Endothelial cell of umbilical vein (primary cell): Measurements from ENCODE around the gene PLCD4. TPM values are rescaled to one million over a fixed set of nuclear protein-coding genes. Genes with fewer than 3 reads are reported as not detected.

ENCODE experiments used
- BruUV-seq: library from RNA; stranded (reverse); fragments of 400-500 nt; replicated peaks from 2 replicates; lab custom pipeline; 2021; lab: Mats Ljungman, UMichigan
- CTCF ChIA-PET: fragments of 300-600, 350-600 bp; sonication (Branson Sonifier 250); formaldehyde crosslinking; loops from one replicate; lab custom pipeline; 2021; ENCODE audit warnings: antibody characterized with exemption, inconsistent platforms; lab: Charles Lee
- POLR2A ChIA-PET: fragments of 300-600, 350-600 bp; sonication (Branson Sonifier 250); formaldehyde crosslinking; loops from one replicate; lab custom pipeline; 2021; ENCODE audit warnings: antibody characterized with exemption, inconsistent platforms; lab: Charles Lee
- DNase-seq: peaks from one replicate; pipeline ENCODE4 v3.0.0-alpha.2; 2011; ENCODE audit warnings: low read depth, low spot score
- FAIRE-seq: peaks from 2 replicates; lab custom pipeline; 2011; peaks lifted over from hg19 to GRCh38; lab: Jason Lieb, UNC
- H2AFZ ChIP-seq: 2 replicates; pipeline ENCODE4 v1.6.0; 2012; ENCODE audit warnings: low read depth, low read length, control low read depth, inconsistent platforms
- H3K27ac ChIP-seq: 2 replicates; pipeline ENCODE4 v1.5.1; 2011; ENCODE audit warnings: low read depth, mild to moderate bottlenecking, control low read depth, low read length, moderate library complexity; ENCODE audit not compliant: insufficient read depth
- H3K27me3 ChIP-seq, 2 experiments: 2 replicates each; pipeline versions ENCODE4 v1.6.0 to v1.6.1; 2011; ENCODE audit warnings: low read length in 2 of 2, mixed read lengths in 1 of 2; ENCODE audit not compliant: control insufficient read depth in 2 of 2, insufficient read depth in 2 of 2
- H3K36me3 ChIP-seq, 2 experiments: 2 replicates in 1 of 2; 3 replicates in 1 of 2; pipeline ENCODE4 v1.5.1; 2011; ENCODE audit warnings: low read length in 2 of 2, mild to moderate bottlenecking in 1 of 2, moderate library complexity in 1 of 2; ENCODE audit not compliant: control insufficient read depth in 2 of 2, insufficient read depth in 2 of 2; ENCODE audit errors: extremely low read depth in 1 of 2
- H3K4me1 ChIP-seq: 3 replicates; pipeline ENCODE4 v1.5.1; 2011; ENCODE audit warnings: mild to moderate bottlenecking, low read length; ENCODE audit not compliant: control insufficient read depth, insufficient read depth; ENCODE audit errors: extremely low read depth
- H3K4me2 ChIP-seq: 2 replicates; pipeline ENCODE4 v1.6.1; 2011; ENCODE audit warnings: low read length, control low read depth, mixed read lengths; ENCODE audit not compliant: insufficient read depth
- H3K4me3 ChIP-seq, 3 experiments: fragments of 200-600 bp in 1 of 3; sonication (generic), shearing (Covaris generic) in 1 of 3; replicated peaks in 1 of 3; 2 replicates each; pipeline ENCODE4 v1.5.1; 2011 to 2016; ENCODE audit warnings: control low read depth in 3 of 3, low read length in 3 of 3, mild to moderate bottlenecking in 2 of 3, inconsistent platforms in 1 of 3, low read depth in 1 of 3, moderate library complexity in 1 of 3; ENCODE audit not compliant: insufficient read depth in 1 of 3
- H3K79me2 ChIP-seq: 2 replicates; pipeline ENCODE4 v1.6.0; 2012; ENCODE audit warnings: low read length, inconsistent platforms; ENCODE audit not compliant: control insufficient read depth, insufficient read depth
- H3K9ac ChIP-seq: replicated peaks from 2 replicates; pipeline ENCODE3; 2011; ENCODE audit warnings: low read length, control low read depth; ENCODE audit not compliant: insufficient read depth; ENCODE audit errors: extremely low read depth
- H3K9me1 ChIP-seq: replicated peaks from 3 replicates; pipeline ENCODE4 v1.6.0; 2011; ENCODE audit warnings: mild to moderate bottlenecking, low read length; ENCODE audit not compliant: control insufficient read depth, insufficient read depth; ENCODE audit errors: extremely low read depth
- H3K9me3 ChIP-seq: replicated peaks from 2 replicates; pipeline ENCODE4 v1.5.1; 2012; ENCODE audit warnings: low read length, inconsistent platforms; ENCODE audit not compliant: control insufficient read depth, insufficient read depth
- H4K20me1 ChIP-seq: replicated peaks from 2 replicates; pipeline ENCODE3; 2011; ENCODE audit warnings: mild to moderate bottlenecking, low read length; ENCODE audit not compliant: control insufficient read depth, insufficient read depth; ENCODE audit errors: extremely low read depth
- EZH2 ChIP-seq: IDR thresholded peaks from 2 replicates; pipeline ENCODE4 v1.6.1; 2012; ENCODE audit warnings: borderline replicate concordance, low read depth, mild to moderate bottlenecking, moderate library complexity, low read length, inconsistent platforms; ENCODE audit not compliant: severe bottlenecking
- FOS ChIP-seq: IDR thresholded peaks from 2 replicates; pipeline ENCODE4 v1.6.1; 2011; ENCODE audit warnings: mild to moderate bottlenecking, low read length, moderate library complexity, borderline replicate concordance; ENCODE audit not compliant: insufficient read depth
- GATA2 ChIP-seq: IDR thresholded peaks from 2 replicates; pipeline ENCODE4 v1.7.0; 2011; ENCODE audit warnings: low read depth, mild to moderate bottlenecking, moderate library complexity, mixed read lengths, low read length; ENCODE audit not compliant: insufficient read length, insufficient read depth
- JUN ChIP-seq: IDR thresholded peaks from 2 replicates; pipeline ENCODE4 v1.6.1; 2011; ENCODE audit warnings: borderline replicate concordance, low read depth; ENCODE audit not compliant: insufficient read length, insufficient read depth
- MAX ChIP-seq: IDR thresholded peaks from 2 replicates; pipeline ENCODE4 v1.6.1; 2011; ENCODE audit not compliant: insufficient read depth, insufficient read length
- MYC ChIP-seq: IDR thresholded peaks from one replicate; pipeline ENCODE4 v1.6.1; 2011; ENCODE audit warnings: mild to moderate bottlenecking, low read depth, low read length
- POLR2A ChIP-seq: IDR thresholded peaks from 2 replicates; pipeline ENCODE4 v1.6.1; 2012; ENCODE audit warnings: low read depth, mild to moderate bottlenecking, control low read depth, low read length
- POLR2AphosphoS5 ChIP-seq: IDR thresholded peaks from 2 replicates; pipeline ENCODE4 v1.6.1; 2012; ENCODE audit warnings: low read depth, mild to moderate bottlenecking, control low read depth, low read length, moderate library complexity; ENCODE audit not compliant: insufficient read depth
- dilution Hi-C: fragments of 300-500 bp; cut with MboI; formaldehyde crosslinking; loops from one replicate; pipeline ENCODE4 v1.15.0; 2019; ENCODE audit warnings: low sequenced_read_pairs; ENCODE audit not compliant: extremely low pct_ligation_motif_present
- intact Hi-C: fragments of 100-400 bp; cut with micrococcal nuclease; formaldehyde crosslinking; loops from one replicate; pipeline ENCODE4 v1.10.0; 2022
- polyA plus RNA-seq, 4 experiments: library from polyadenylated mRNA; depleted of rRNA in 3 of 4; stranded (reverse) in 3 of 4; unstranded in 1 of 4; fragments of >200 nt; gene quantifications; 2 replicates each; pipeline versions ENCODE4 v1.2.1 to v1.2.3, GENCODE V29; 2011 to 2012; ENCODE audit warnings: missing spikeins in 1 of 4
- total RNA-seq: library from RNA; stranded (reverse); gene quantifications from 2 replicates; pipeline ENCODE4 v1.2.3, GENCODE V29; 2021
- TF ChIP-seq, protein P1 (sequence below), 2 donors: IDR thresholded peaks; 1 replicate in 1 of 2; 2 replicates in 1 of 2; pipeline ENCODE4 v1.5.1; 2011; ENCODE audit warnings: low read length in 2 of 2, mild to moderate bottlenecking in 2 of 2, moderate library complexity in 2 of 2, control low read depth in 1 of 2, inconsistent platforms in 1 of 2, low read depth in 1 of 2; ENCODE audit not compliant: insufficient read depth in 1 of 2; ENCODE audit errors: extremely low read depth in 1 of 2

Gene PLCD4
- total and polyA plus RNA-seq, 2 donors (not counting 3 experiments of a cell fraction or from before 2014, with no cell fraction given): 2.2 to 3.1 TPM

GRCh38 chr2:218626369-218626768 is 18.7 kb downstream of the PLCD4 start:
- H3K4me2 ChIP-seq: no peak overlapping the region
- intact Hi-C loops (no loop called here), dilution Hi-C loops (no loop called here)
- no peak overlapping the region for H3K27ac ChIP-seq
- no peaks in the 10 kb centered on the region for H3K27me3 ChIP-seq
- H3K9me3 ChIP-seq: no peaks in the 10 kb centered on the region
- no peaks in the 10 kb centered on the region for H3K79me2 ChIP-seq
- H4K20me1 ChIP-seq: no peaks in the 10 kb centered on the region
- H3K36me3 ChIP-seq: no peaks in the 10 kb centered on the region
- CTCF ChIA-PET: interaction anchor here (1.2 kb wide), 1 partner anchor 19 kb away, joined by 5 read pairs; the partner anchor contains the start of gene PLCD4
- BruUV-seq: no TSS peak
- no peak overlapping the region for H3K9ac ChIP-seq
- no peak for FAIRE-seq
- POLR2A ChIA-PET: interaction anchor here (0.7 to 1.0 kb wide), 2 partner anchors 19 to 28 kb away, joined by 3 to 4 read pairs; partner anchors contain the start of gene PLCD4
- TF ChIP-seq EZH2 (no peak), GATA2 (no peak), MYC (no peak)
- H3K4me1 ChIP-seq: peaks cover 22% of the 10 kb centered on the region
- no peak overlapping the region for H2AFZ ChIP-seq
- DNase-seq: no peak
- no peak overlapping the region for H3K4me3 ChIP-seq
- no peaks in the 10 kb centered on the region for H3K9me1 ChIP-seq

GRCh38 chr2:218627939-218628338 is 20.2 kb downstream of the PLCD4 start:
- Histone ChIP-seq H3K4me2 (no peak overlapping the region), H3K4me1 (peaks cover 30% of the 10 kb centered on the region), H3K9ac (no peak overlapping the region), H3K27me3 (no peaks in the 10 kb centered on the region), H3K9me3 (no peaks in the 10 kb centered on the region), H3K79me2 (no peaks in the 10 kb centered on the region), H3K9me1 (no peaks in the 10 kb centered on the region), H2AFZ (no peak overlapping the region), H3K36me3 (no peaks in the 10 kb centered on the region), H3K27ac (no peak overlapping the region), H4K20me1 (no peaks in the 10 kb centered on the region), H3K4me3 (no peak overlapping the region)
- DNase-seq: no peak
- ChIA-PET CTCF (interaction anchor here (1.2 kb wide), 1 partner anchor 31 kb away, joined by 5 read pairs; the partner anchor contains the start of genes BCS1L and ZNF142), POLR2A (no interaction called here)
- FAIRE-seq: no peak
- TF ChIP-seq POLR2A (no peak), POLR2AphosphoS5 (no peak), EZH2 (no peak), FOS (no peak), MAX (no peak), GATA2 (no peak), JUN (no peak), MYC (no peak)
- TF ChIP-seq, protein P1, sequence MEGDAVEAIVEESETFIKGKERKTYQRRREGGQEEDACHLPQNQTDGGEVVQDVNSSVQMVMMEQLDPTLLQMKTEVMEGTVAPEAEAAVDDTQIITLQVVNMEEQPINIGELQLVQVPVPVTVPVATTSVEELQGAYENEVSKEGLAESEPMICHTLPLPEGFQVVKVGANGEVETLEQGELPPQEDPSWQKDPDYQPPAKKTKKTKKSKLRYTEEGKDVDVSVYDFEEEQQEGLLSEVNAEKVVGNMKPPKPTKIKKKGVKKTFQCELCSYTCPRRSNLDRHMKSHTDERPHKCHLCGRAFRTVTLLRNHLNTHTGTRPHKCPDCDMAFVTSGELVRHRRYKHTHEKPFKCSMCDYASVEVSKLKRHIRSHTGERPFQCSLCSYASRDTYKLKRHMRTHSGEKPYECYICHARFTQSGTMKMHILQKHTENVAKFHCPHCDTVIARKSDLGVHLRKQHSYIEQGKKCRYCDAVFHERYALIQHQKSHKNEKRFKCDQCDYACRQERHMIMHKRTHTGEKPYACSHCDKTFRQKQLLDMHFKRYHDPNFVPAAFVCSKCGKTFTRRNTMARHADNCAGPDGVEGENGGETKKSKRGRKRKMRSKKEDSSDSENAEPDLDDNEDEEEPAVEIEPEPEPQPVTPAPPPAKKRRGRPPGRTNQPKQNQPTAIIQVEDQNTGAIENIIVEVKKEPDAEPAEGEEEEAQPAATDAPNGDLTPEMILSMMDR (IDR thresholded peaks at IDR 0.05; ENCODE audit: extremely low read depth in 1 of 2, insufficient read depth in 1 of 2, low read depth in 1 of 2, low read length in 2 of 2): no peak
- dilution Hi-C loops: no loop called here
- BruUV-seq: no TSS peak
- intact Hi-C loops: no loop called here
